ENCODE data around the gene IFITM5. TPM values are rescaled to one million over a fixed set of nuclear protein-coding genes. Genes with fewer than 3 reads are reported as not detected.

Gene IFITM5
- total and polyA plus RNA-seq, 2 of the 4 experiments (the other 2 are of a cell fraction) = not detected

- Histone ChIP-seq H4K20me1 (ENCODE audit: insufficient read depth, low read length) (no peaks in the 10 kb centered on the region), H2AK5ac (ENCODE audit: low read depth, low read length) (no peak overlapping the region), H2BK5ac (ENCODE audit: low read depth, low read length, poor library complexity, severe bottlenecking) (no peak overlapping the region), H3K79me1 (ENCODE audit: low read depth in 1 of 2, low read length in 2 of 2) (no peaks in the 10 kb centered on the region), H3K14ac (replicated peaks; ENCODE audit: low read depth, low read length) (no peak overlapping the region), H3K9ac (ENCODE audit: low read depth, low read length) (no peak overlapping the region), H3K56ac (ENCODE audit: extremely low read depth, insufficient read depth, low read length) (no peak overlapping the region), H2BK120ac (ENCODE audit: low read depth, low read length) (no peak overlapping the region), H3K9me1 (ENCODE audit: insufficient read depth, low read length) (no peaks in the 10 kb centered on the region), H2AK9ac (replicated peaks; ENCODE audit: low read depth, low read length, poor library complexity) (no peak overlapping the region), H3K4me2 (ENCODE audit: low read depth, low read length) (no peak overlapping the region), H4K5ac (ENCODE audit: low read depth, low read length) (no peak overlapping the region), H3K23ac (ENCODE audit: low read depth, low read length) (no peak overlapping the region), H3K4ac (ENCODE audit: low read depth, low read length) (no peak overlapping the region), H3K27ac (ENCODE audit: insufficient read depth, low read length) (no peak overlapping the region), H4K8ac (ENCODE audit: low read depth in 2 of 2, low read length in 2 of 2) (no peak overlapping the region), H3K9me3 (ENCODE audit: control insufficient read depth, insufficient read depth, low read length) (no peaks in the 10 kb centered on the region), H3K27me3 (ENCODE audit: control insufficient read depth, insufficient read depth, low read length) (peaks cover 24% of the 10 kb centered on the region), H3K4me3 (ENCODE audit: insufficient read depth, low read depth, low read length) (no peak overlapping the region), H2BK15ac (ENCODE audit: low read depth, low read length) (no peak overlapping the region), H3K4me1 (ENCODE audit: control insufficient read depth, insufficient read depth, low read length) (no peaks in the 10 kb centered on the region), H3K36me3 (ENCODE audit: control insufficient read depth, insufficient read depth, low read length) (no peaks in the 10 kb centered on the region), H2AFZ (replicated peaks; ENCODE audit: low read length, poor library complexity) (no peak overlapping the region), H2BK20ac (ENCODE audit: low read depth, low read length) (no peak overlapping the region), H4K91ac (ENCODE audit: insufficient read depth, low read depth, low read length) (no peak overlapping the region), H3K18ac (ENCODE audit: low read depth, low read length) (no peak overlapping the region)
- CTCF ChIA-PET = no interaction called here
- dilution Hi-C loops (cut with HindIII; ENCODE audit: low sequenced_read_pairs, unreplicated experiment) (no loop called here), intact Hi-C loops (cut with micrococcal nuclease) (no loop called here), in situ Hi-C loops (cut with MboI; ENCODE audit: low sequenced_read_pairs) (no loop called here)
- 84% methylated on average over 8 of the region's 18 CpGs; no CpG with 5 or more reads in 1 of the 2 experiments for WGBS, 2 experiments (ENCODE audit: extremely low coverage in 2 of 2, insufficient read length in 1 of 2)
- DNase-seq (no peak), ATAC-seq (ENCODE audit: low read depth) (no peak)
- TF ChIP-seq NFE2L2 (IDR thresholded peaks at IDR 0.05; ENCODE audit: low read depth, low read length) = no peak
- no peak for TF ChIP-seq SMC3 (IDR thresholded peaks at IDR 0.05; ENCODE audit: low read depth, low read length)
- no peak for TF ChIP-seq RFX5 (IDR thresholded peaks at IDR 0.05; ENCODE audit: low read depth, low read length)
- TF ChIP-seq MAZ (IDR thresholded peaks at IDR 0.05; ENCODE audit: borderline replicate concordance, low read depth, low read length) = no peak
- no peak for TF ChIP-seq MAFK (IDR thresholded peaks at IDR 0.05; ENCODE audit: low read depth, low read length)
- no peak for TF ChIP-seq RAD21 (IDR thresholded peaks at IDR 0.05; ENCODE audit: low read length)
- TF ChIP-seq FOS (IDR thresholded peaks at IDR 0.05; ENCODE audit: low read depth, low read length) = no peak
- no peak for TF ChIP-seq RCOR1 (IDR thresholded peaks at IDR 0.05; ENCODE audit: insufficient replicate concordance, low read length)
- BruUV-seq (replicated peaks) = no TSS peak
- POLR2A ChIA-PET (ENCODE audit: unreplicated experiment) = no interaction called here
Observed at GRCh38 chr11:267491-267994, 31.8 kb downstream of the IFITM5 start.
